Activated naive CD4-positive, alpha-beta T cell treated with anti-CD3 and anti-CD28 coated beads, Interleukin-2, amount 50 U/mL, for 16 hours (primary cell): Measurements from ENCODE around the gene SEBOX.

Experiments used
- DNase-seq: peaks from one replicate; pipeline ENCODE4 v3.0.0-alpha.2; 2020

SEBOX gene, protein sequence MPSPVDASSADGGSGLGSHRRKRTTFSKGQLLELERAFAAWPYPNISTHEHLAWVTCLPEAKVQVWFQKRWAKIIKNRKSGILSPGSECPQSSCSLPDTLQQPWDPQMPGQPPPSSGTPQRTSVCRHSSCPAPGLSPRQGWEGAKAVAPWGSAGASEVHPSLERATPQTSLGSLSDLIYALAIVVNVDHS

GRCh38 chr17:28364665-28365363 lies at the start of gene SEBOX:
TSS of gene SEBOX (minus strand) at chr17:28365199. CDS start at chr17:28365151, 48 bp downstream.
- no peak for DNase-seq

- DNase-seq: no peak
Measured at GRCh38 chr17:28413804-28414203, 48.8 kb upstream of the SEBOX start.

DNA sequence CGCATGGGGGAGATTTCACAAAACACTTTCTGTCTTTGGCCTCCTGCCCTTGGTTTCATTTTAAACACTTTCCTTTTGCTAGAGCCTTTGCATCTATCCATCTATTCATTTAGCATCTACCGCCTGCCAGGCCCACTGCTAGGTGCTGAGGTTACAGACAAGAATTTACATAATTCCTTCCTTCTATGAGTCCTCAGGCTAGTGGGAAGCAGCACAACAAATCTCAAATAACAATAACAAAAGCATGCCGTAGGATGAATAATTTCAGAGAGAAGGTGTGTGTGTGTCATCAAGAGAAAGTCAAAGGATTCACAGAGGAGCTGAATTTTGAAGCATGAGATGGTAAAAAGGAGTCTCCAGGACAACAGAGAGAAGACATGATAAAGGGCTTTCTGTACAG lies 47.1 kb upstream of the SEBOX start:
- no peak for DNase-seq

GRCh38 chr17:28407974-28408306 lies 42.9 kb upstream of the SEBOX start:
- no peak for DNase-seq

DNA sequence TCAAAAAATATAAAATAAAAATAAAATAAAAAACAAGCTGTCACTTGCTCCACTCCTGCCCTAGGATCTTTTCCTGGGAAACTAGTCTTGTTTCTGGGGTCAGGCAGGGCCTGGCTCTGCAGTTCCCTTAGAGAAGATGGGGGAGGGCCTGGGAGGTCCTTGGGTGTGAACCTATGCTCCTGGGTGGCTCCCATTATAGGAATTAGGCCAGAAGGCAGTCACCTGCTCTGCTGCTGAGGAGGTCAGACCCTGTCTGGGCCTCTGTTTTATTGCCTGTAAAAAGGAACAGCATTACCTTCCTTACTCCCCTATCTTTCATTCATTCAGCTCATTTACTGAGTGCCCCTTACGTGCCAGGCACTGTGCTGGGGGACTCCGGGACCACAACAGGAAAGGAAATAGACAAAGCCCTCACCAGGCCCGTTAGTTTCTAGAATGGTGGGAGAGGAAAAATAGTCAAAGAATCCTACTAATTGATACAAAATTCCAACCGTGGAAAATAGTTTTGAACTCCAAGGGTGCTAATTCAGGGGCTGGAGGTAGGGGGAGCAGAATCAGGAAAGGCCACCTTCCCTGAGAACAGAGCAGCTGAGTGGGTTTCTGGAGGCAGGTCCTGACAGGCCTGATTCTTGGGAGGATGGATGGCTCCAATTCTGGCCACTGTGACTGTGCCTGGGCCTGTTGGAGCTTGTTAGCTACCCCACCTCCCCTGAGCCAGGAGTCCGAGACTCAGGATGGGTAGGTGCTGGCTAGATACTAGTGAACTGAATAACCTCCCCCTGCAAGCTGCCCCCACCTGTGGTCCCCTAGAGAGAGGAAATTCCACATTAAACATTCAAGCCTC lies 42.4 kb upstream of the SEBOX start:
- no peak for DNase-seq

DNA sequence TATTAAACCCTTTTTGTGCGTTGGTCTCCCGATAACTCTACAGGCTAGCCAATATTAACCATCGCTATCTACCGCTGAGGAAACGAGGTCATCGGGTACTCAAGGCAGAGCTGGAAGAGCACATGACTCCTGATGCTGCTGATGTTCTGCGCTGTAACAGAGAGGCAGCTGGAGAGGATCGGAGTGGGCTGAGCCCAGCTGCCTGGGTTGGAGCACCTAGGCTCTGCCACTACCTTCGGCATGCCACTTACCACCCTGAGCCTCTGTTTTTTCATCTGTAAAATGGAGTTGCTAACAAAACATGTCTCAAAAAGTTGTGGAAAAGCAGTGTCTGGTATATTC lies 41.4 kb upstream of the SEBOX start:
- no peak for DNase-seq

GRCh38 chr17:28405632-28406472 lies 40.9 kb upstream of the SEBOX start, which contains the start of gene SLC46A1:
TSS of gene SLC46A1 (minus strand) at chr17:28406212. CDS start at chr17:28406114, 98 bp downstream.
- peak; percentile 69 for DNase-seq

DNA sequence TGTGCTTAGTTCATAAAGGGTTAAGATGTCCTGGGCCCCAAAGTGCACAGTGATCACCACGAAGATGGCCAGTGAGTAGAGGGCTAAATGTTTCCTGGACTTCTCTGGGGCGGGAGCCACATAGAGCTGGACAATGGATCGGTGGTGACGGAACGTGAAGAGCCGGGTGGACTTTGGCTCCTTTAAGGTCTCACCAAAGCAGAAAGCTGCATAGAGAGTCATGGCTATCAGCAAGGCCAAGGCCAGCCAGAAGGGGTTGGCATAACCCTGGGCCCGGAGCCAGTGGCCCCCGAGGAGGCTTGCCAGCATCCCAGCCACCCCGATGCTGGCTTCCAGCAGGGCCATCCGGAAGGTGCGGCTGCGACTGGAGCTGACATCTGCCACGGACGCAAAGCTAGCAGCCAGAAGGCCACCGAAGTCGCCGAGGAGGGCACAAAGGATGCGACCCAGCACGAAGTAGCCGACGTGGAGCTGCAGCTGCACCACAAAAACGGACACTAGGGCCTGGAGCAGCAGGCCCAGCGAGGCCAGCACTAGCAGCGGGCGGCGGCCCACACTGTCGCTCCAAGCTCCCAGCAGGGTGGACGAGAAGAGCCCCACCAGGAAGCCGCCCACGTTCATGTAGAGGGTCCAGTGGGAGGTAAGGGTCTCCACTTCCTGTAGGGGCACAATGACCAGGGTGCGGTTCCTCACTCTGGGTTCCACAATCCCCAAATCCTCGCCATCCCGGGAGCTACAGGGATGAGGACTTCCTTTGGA lies 40.0 kb upstream of the SEBOX start:
- DNase-seq: no peak

DNA sequence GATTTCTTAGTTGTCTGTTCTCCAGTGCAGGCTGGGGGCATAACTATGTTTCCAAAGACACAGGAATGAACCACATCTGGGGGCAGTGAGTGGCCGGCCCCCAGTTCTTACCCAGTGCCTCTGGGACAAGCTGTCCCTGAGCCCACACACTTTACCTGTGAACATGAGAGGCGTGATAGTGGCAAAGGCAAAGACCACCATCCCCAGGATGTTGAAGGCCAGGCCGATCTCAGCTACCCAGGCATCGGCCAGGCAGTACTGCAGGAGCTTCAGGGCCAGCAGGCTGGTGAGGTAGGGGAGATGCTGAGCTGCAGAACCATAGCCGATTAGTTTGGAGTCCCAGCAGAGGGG lies 39.4 kb upstream of the SEBOX start:
- DNase-seq: no peak

GRCh38 chr17:28404007-28404406 lies 39.0 kb upstream of the SEBOX start:
- DNase-seq: no peak

- no peak for DNase-seq
Measured at GRCh38 chr17:28402844-28403243, 37.8 kb upstream of the SEBOX start.

GRCh38 chr17:28402224-28402630 lies 37.2 kb upstream of the SEBOX start:
- DNase-seq: no peak

GRCh38 chr17:28399808-28400207 lies 34.8 kb upstream of the SEBOX start:
- DNase-seq: no peak

DNA sequence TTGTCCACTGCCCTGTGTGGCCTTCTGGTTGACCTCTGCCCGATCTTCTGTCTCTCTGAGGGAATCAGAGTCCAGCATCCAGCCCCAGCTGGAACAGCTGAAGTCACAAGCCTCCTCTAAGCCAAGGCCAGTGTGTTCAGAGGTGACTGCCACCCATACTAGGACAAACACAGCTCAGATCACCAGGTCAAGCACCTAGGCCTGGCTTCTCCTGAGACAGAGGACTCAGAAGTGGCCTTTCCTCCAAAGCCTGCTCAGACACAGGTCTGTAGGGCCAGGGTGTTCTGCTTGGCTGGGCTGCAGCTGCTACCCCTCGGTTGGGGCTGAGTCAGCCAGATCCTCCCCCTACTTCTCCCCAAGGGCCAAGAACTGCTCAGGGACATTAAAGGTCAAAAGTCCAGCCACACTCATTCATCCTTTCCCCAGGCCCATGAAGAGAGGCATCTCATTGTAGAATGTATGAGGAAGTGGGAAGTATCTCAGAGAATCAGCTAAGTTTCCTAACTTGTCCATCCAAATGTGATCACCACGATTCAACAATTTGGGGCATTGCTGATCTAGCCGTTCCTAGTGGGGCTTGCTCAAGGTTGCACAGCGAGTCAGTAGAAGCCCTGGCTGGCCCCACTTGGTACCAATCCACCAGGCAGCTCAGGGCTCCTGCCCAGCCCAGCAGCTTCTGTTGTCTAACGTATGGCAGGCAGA lies 33.4 kb upstream of the SEBOX start:
- no peak for DNase-seq

DNA sequence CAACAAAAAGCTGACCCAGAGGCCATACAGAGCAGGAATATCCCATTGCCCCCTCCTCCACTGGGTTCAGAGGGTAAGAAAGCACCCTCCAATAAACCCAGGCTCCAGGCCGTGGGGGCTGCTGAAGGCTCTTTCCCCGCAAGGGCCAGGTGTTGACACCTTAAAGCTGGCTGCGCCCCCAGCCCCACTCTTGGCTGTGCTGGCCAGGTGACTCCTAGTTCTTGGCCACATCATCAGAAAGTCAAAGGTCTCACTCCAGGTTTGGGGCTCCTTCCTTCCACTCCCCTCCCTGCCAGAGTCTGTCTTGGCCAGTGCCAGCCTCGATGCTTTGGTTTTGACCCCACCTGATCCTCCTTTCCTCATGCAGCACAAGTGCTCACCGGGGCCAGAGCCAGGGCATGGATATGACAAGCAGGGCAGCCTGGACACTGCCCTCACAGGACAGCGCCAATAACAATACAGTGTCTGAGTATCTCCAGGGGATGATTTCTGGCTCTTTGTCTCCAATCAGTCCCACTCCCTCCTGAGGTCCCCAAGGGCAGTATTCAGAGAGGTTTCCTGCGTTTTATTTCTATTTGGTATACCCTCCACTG lies 32.8 kb upstream of the SEBOX start:
- no peak for DNase-seq

DNA sequence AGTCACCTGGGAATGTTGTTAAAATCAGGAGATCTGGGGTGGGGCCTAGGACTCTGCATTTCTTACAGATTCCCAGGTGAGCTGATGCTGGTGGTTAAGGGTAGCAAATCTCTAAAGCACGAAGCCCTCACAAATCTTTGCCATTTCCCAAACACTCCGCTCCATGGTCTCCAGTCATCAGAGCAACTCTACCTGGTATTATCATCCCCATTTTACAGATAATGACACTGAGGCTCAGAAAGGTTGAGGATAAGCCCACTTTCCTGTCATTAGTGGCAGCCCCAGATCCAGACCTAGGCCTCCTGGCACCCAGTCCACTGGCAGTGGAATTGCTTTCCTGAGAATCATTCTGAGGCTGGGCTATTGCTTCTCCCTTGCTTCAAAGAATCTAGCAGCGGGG lies 32.3 kb upstream of the SEBOX start:
- DNase-seq: no peak

- no peak for DNase-seq
Measured at GRCh38 chr17:28396635-28397239, 31.7 kb upstream of the SEBOX start.

DNA sequence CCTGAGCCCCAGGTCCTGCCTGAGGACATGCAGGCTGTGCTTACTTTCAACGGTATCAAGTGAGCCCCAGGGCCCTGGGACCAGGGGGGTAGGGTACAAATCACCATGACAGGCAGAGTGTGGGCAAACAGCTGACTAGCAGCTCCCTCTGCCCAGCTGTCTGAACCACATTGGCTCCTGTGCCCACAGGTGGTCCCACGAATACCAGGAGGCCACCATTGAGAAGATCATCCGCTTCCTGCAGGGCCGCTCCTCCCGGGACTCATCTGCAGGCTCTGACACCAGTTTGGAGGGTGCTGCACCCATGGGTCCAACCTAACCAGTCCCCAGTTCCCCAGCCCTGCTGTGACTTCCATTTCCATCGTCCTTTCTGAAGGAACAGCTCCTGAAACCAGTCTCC lies 31.0 kb upstream of the SEBOX start:
- no peak for DNase-seq

- DNase-seq: no peak
Measured at GRCh38 chr17:28395426-28395825, 30.4 kb upstream of the SEBOX start.

- no peak for DNase-seq
Measured at GRCh38 chr17:28394337-28395116, 29.5 kb upstream of the SEBOX start.
